Hepatocyte (in vitro differentiated cells): Measurements from ENCODE around the gene ADGRL1. TPM values are rescaled to one million over a fixed set of nuclear protein-coding genes. Genes with fewer than 3 reads are reported as not detected.

Experiments used
- DNase-seq: peaks from one replicate; pipeline ENCODE4 v3.0.0-alpha.2; 2016; ENCODE audit warnings: low spot score
- H2AFZ ChIP-seq: fragments of 200-600 bp; sonication (generic); 2 replicates; pipeline ENCODE4 v1.6.0; 2016; ENCODE audit warnings: antibody characterized with exemption, mild to moderate bottlenecking
- H3K27ac ChIP-seq: fragments of 200-600 bp; sonication (generic); 2 replicates; pipeline ENCODE4 v1.5.1; 2016; ENCODE audit warnings: mild to moderate bottlenecking
- H3K27me3 ChIP-seq: fragments of 200-600 bp; sonication (generic); 2 replicates; pipeline ENCODE4 v1.6.1; 2016
- H3K36me3 ChIP-seq: fragments of 200-600 bp; sonication (generic); replicated peaks from 2 replicates; pipeline ENCODE4 v1.5.1; 2016; ENCODE audit warnings: low read depth; ENCODE audit not compliant: insufficient read depth
- H3K4me1 ChIP-seq: fragments of 200-600 bp; sonication (generic); 2 replicates; pipeline ENCODE4 v1.5.1; 2016; ENCODE audit warnings: mild to moderate bottlenecking, moderate library complexity; ENCODE audit not compliant: insufficient read depth
- H3K4me2 ChIP-seq: fragments of 200-600 bp; sonication (generic); 2 replicates; pipeline ENCODE4 v1.6.0; 2016
- H3K4me3 ChIP-seq: fragments of 200-600 bp; sonication (generic); 2 replicates; pipeline ENCODE4 v1.5.1; 2016; ENCODE audit warnings: mild to moderate bottlenecking
- H3K79me2 ChIP-seq: fragments of 200-600 bp; sonication (generic); 2 replicates; pipeline ENCODE4 v1.6.0; 2017; ENCODE audit warnings: mild to moderate bottlenecking
- H3K9me2 ChIP-seq: fragments of 200-600 bp; sonication (generic); replicated peaks from 2 replicates; pipeline ENCODE4 v1.6.0; 2017; ENCODE audit warnings: mild to moderate bottlenecking; ENCODE audit not compliant: insufficient read depth
- H3K9me3 ChIP-seq: fragments of 200-600 bp; sonication (generic); 2 replicates; pipeline ENCODE4 v1.5.1; 2016; ENCODE audit warnings: low read depth, mild to moderate bottlenecking
- H4K20me1 ChIP-seq: fragments of 200-600 bp; sonication (generic); 2 replicates; pipeline ENCODE4 v1.6.0; 2016; ENCODE audit warnings: mild to moderate bottlenecking; ENCODE audit not compliant: insufficient read depth, poor library complexity, severe bottlenecking
- EZH2 ChIP-seq: fragments of 200-600 bp; sonication (generic); IDR thresholded peaks from 2 replicates; pipeline ENCODE4 v1.6.1; 2016; ENCODE audit warnings: antibody characterized with exemption, mild to moderate bottlenecking, borderline replicate concordance
- EZH2phosphoT487 ChIP-seq: fragments of 200-600 bp; sonication (generic); IDR thresholded peaks from one replicate; pipeline ENCODE4 v1.6.1; 2018; ENCODE audit warnings: antibody characterized with exemption, mild to moderate bottlenecking, low read depth, moderate library complexity; ENCODE audit not compliant: unreplicated experiment, severe bottlenecking
- WGBS: methylation state at CpG from one replicate; pipeline ENCODE4 v1.1.6; 2016; ENCODE audit warnings: low lambda C conversion rate; ENCODE audit errors: missing lambda C conversion rate; 5-methylcytosine and 5-hydroxymethylcytosine counted together
- polyA plus RNA-seq: library from polyadenylated mRNA; unstranded; fragments of >200 nt; fragmentation: Nextera tagmentation; extraction: Ambion mirVana; gene quantifications from 2 replicates; pipeline ENCODE4 v1.2.1, GENCODE V29; 2016
- total RNA-seq: library from RNA; depleted of rRNA; stranded (reverse); fragments of >200 nt; gene quantifications from 2 replicates; pipeline ENCODE4 v1.2.3, GENCODE V29; 2014
- TF ChIP-seq, protein P1 (sequence below): fragments of 200-600 bp; sonication (generic); IDR thresholded peaks from 2 replicates; pipeline ENCODE4 v1.5.1; 2016; ENCODE audit warnings: antibody characterized with exemption, mild to moderate bottlenecking; ENCODE audit not compliant: poor library complexity

ADGRL1 gene
- total and polyA plus RNA-seq, 2 experiments from 2014 or later = 11.5 to 11.9 TPM

DNA sequence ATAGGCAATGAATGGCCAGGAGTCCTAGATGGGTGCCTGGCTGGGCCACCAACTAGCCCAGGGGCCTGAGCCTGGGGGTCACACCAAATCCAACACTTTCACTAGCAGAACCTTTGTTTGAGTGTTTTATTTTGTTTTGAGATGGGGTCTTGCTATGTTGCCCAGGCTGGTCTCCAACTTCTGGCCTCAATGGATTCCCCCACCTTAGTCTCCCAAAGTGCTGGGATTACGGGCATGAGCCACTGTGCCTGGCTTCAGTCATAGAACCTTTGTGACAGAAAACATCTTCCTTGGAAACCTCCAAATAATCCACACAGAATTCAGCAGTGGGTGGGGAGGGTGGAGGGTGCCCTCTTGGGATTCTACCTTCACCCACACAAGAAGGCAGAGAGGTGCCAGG lies 94.5 kb downstream of the ADGRL1 start:
- Histone ChIP-seq H3K9me3 (no peaks in the 10 kb centered on the region), H3K4me3 (no peak overlapping the region), H3K4me1 (peaks cover 10% of the 10 kb centered on the region), H3K79me2 (peaks cover 56% of the 10 kb centered on the region), H3K27ac (no peak overlapping the region), H2AFZ (no peak overlapping the region), H3K27me3 (no peaks in the 10 kb centered on the region), H3K4me2 (no peak overlapping the region), H3K36me3 (no peaks in the 10 kb centered on the region), H3K9me2 (no peaks in the 10 kb centered on the region), H4K20me1 (peaks cover 5% of the 10 kb centered on the region)
- no peak for DNase-seq
- 100% methylated on average over 1 of the region's 1 CpG for WGBS
- TF ChIP-seq EZH2phosphoT487 (no peak), EZH2 (no peak)
- TF ChIP-seq, protein P1, sequence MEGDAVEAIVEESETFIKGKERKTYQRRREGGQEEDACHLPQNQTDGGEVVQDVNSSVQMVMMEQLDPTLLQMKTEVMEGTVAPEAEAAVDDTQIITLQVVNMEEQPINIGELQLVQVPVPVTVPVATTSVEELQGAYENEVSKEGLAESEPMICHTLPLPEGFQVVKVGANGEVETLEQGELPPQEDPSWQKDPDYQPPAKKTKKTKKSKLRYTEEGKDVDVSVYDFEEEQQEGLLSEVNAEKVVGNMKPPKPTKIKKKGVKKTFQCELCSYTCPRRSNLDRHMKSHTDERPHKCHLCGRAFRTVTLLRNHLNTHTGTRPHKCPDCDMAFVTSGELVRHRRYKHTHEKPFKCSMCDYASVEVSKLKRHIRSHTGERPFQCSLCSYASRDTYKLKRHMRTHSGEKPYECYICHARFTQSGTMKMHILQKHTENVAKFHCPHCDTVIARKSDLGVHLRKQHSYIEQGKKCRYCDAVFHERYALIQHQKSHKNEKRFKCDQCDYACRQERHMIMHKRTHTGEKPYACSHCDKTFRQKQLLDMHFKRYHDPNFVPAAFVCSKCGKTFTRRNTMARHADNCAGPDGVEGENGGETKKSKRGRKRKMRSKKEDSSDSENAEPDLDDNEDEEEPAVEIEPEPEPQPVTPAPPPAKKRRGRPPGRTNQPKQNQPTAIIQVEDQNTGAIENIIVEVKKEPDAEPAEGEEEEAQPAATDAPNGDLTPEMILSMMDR = no peak

DNA sequence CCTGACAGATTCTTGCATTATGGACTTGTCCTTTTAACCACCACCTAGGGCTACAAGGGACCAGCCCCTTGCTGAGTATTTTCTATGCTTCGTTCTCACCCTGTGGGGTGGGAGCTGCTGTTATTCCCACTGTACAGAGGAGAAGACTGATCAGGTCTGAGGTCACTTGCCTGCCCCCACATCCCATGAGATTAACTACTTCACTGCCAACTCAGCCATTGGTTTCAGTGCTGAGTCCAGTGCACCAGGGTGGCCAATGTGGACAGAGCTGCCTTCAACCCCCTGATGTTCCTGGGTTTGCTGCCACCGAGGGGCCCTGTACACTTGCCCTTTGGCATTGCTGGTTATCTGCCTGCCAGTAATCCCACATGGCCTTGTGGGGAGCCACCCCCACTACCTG lies 95.3 kb downstream of the ADGRL1 start:
- DNase-seq = no peak
- Histone ChIP-seq H3K4me3 (no peak overlapping the region), H3K79me2 (peaks cover 47% of the 10 kb centered on the region), H3K9me2 (no peaks in the 10 kb centered on the region), H3K27me3 (no peaks in the 10 kb centered on the region), H2AFZ (no peak overlapping the region), H3K4me2 (no peak overlapping the region), H3K36me3 (no peaks in the 10 kb centered on the region), H3K27ac (no peak overlapping the region), H3K4me1 (peaks cover 10% of the 10 kb centered on the region), H4K20me1 (peaks cover 3% of the 10 kb centered on the region), H3K9me3 (no peaks in the 10 kb centered on the region)
- TF ChIP-seq, protein P1 = no peak
- TF ChIP-seq EZH2phosphoT487 (no peak), EZH2 (no peak)
- 75% methylated on average over 2 of the region's 2 CpGs for WGBS

DNA sequence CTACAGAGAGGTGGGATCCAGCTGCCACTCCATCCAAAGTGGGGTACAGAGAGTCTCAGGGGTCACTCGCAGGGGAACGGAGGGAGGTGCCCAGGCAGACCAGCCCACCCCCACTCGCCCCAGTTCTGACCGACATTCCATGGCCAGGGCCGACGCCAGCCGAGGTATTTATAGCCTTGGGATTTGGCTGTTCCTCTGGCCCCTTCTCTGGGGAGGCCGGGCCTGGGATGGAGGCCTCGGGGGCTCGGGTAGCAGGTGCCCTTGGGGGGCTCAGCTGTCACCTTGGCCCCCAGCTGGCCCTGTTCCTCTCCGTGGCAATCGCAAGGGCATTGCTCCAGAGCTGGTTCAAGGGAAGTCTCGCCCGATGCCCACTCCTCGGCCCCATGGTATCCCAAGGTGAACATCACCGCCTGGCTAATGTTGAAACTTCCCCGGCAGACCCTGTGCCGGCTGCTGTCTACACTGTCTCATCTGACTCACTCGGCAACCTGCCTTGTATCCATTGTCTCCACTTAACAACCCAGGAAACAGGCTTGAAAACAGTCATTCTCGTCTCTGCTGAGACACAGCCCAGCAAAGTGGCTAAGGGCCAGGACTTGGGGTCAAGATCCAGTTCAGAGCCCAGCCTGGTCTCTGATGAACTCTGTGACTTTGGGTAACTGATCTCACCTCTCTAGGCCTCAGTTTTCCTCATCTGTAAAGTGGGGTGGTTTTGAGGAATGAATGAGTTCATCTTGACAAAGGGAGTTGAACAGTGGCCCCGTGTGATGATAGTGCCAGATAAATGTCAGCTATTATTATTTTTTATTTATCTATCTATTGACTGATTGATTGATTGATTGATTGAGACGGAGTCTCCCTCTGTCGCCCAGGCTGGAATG lies 98.1 kb downstream of the ADGRL1 start:
- no peak for DNase-seq
- Histone ChIP-seq H3K27ac (no peak overlapping the region), H3K27me3 (no peaks in the 10 kb centered on the region), H3K36me3 (no peaks in the 10 kb centered on the region), H3K4me2 (no peak overlapping the region), H4K20me1 (peaks cover 2% of the 10 kb centered on the region), H3K4me1 (peaks cover 4% of the 10 kb centered on the region), H3K9me3 (no peaks in the 10 kb centered on the region), H2AFZ (no peak overlapping the region), H3K9me2 (no peaks in the 10 kb centered on the region), H3K79me2 (peaks cover 20% of the 10 kb centered on the region), H3K4me3 (no peak overlapping the region)
- 89% methylated on average over 23 of the region's 23 CpGs for WGBS
- TF ChIP-seq, protein P1 = no peak
- TF ChIP-seq EZH2 = no peak
- no peak for TF ChIP-seq EZH2phosphoT487
